ENCODE results near the gene CASK. TPM values are rescaled to one million over a fixed set of nuclear protein-coding genes. Genes with fewer than 3 reads are reported as not detected.

Gene CASK
- total RNA-seq, 1 experiment from 2014 or later, result 8.2 TPM

DNA sequence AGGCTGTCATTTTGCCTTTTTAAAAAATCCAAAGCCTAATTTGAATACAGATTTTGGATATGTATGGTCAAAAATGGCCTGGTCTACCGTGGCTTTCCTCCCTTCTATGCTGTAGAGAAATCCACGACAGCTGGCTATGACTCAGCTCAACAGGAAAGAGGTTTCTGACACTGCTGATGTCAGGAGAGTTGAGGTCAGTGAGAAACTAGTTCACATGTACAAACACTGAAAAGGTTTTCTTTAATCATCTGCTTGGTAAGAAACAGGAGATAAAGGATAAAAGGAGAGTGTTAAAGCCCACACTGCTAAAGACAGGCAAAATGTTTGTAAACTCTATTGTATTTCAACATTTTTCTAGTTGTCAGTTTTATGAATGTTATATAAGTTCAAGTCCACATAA lies 362.3 kb downstream of the CASK start:
- no peak for DNase-seq (ENCODE audit: low spot score)

DNA sequence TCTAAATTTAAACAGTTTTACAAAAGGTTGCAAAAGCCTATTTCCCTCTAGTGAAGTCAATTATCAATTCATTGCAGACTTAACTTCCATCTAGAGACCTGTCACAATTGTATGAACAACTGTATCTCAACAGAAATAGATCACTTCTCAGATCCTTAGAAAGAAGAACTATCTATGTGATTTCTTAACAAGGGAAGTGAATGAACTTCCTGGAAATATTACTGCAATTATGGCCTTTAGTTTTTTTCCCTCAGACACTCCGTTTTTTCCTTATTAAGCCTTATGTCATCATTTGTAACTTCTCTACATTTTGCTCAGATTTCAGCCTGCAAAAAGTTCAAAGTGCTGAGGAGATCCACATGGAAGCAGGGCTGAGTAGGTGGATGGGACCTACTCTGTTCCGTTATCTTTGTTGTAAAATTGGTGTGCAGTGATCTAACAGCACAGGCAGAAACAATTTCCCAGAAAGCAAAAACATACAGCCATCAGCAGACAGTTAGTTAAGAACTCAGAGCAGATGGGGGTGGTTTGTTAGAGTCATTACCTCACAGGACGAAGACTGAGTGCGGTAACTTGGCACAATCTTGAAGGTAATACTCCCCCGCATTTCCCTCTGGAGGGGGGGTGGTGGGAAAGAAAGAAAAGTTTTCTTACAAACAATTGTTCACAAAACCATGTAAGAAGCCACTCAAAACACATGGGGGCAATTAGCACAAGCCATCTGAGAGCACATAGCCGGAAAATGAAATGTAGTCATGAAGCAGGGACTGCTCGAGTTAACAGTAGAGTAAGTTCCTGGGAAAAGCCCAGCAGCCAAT lies 363.9 kb downstream of the CASK start:
- no peak for DNase-seq (ENCODE audit: low spot score)

DNA sequence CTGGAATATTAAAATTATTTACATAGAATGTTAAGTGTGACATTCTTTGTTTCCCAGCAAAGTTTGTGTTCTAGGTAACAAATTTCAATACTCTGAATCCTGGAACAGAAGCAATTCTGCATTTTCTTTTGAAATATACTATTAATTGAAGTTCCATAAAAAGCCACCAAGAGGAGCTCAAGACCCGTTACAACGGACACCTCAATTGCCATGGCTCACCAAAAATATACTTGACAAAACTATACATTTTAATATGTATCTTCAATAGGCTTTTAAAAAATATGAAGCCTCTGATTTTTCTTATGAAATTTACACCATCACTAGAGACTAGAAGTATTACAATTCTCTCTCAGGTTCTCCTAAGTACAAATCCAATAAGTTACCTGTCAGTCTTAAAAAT lies 364.8 kb downstream of the CASK start:
- DNase-seq (ENCODE audit: low spot score), result peak; percentile 16

DNA sequence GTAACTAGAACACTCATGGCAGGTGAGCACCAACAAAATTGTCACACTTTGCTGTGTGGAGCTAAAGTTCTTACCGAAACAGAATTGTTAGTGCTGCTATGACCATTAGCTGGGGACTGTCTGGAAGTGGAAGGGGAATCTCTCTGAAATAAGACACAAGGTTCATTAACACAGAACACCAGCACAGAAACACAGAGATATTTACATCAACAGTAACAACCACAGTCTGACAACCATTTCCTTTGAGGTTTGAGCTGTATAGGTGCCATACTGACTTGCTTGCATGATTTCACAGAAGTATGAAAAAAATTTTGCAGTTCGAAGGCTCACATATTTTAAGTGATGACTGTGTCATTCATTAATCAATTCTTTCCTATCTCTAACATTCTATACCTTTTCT lies 366.4 kb downstream of the CASK start:
- no peak for DNase-seq (ENCODE audit: low spot score)

GRCh38 chrX:41553688-41554087 lies 369.7 kb downstream of the CASK start:
- no peak for DNase-seq (ENCODE audit: low spot score)

GRCh38 chrX:41548411-41548810 lies 374.9 kb downstream of the CASK start:
- no peak for DNase-seq (ENCODE audit: low spot score)

- DNase-seq (ENCODE audit: low spot score), result no peak
These were observed 379.7 kb downstream of the CASK start for GRCh38 chrX:41543668-41544067.

- DNase-seq (ENCODE audit: low spot score), result no peak
These were observed 380.3 kb downstream of the CASK start for GRCh38 chrX:41543025-41543424.

DNA sequence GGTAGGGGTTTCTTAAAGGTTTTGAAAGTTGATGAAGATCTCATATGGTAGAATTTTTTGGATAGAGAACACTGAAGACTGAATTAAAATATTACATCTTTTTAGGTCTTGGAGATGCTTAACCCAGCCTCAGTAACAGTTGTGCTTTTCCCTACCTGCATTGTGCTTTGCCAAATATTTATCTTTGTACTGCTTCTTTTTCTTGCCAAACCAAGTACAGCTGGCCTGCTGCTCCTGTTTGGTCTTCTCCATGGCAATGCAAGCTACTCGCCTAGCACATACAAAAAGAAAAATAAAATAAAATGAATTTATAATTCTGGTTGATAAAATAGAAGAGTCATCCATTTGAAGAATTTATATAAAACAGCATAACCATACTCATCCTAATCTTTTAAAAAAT lies 380.8 kb downstream of the CASK start:
- DNase-seq (ENCODE audit: low spot score), result no peak

DNA sequence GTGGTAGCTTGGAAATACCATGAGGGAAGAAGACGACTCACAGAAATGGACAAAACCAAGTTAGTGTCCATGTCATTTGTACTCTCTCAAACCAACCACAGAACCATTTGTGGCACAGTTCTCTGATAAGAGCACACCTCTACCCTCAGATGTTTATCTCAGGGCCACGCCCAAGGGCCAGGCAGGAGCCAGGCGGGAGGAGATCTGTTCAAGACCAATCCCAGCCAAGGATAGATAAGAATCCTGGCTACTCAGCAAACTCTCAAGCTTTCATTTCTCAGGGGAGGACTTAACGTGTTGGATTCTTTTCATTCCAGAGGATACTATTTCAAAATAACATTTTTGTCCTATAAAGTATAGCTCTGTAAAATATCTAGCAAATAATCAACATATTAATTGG lies 381.2 kb downstream of the CASK start:
- no peak for DNase-seq (ENCODE audit: low spot score)

- no peak for DNase-seq (ENCODE audit: low spot score)
These were observed 382.0 kb downstream of the CASK start for GRCh38 chrX:41541386-41541785.

DNA sequence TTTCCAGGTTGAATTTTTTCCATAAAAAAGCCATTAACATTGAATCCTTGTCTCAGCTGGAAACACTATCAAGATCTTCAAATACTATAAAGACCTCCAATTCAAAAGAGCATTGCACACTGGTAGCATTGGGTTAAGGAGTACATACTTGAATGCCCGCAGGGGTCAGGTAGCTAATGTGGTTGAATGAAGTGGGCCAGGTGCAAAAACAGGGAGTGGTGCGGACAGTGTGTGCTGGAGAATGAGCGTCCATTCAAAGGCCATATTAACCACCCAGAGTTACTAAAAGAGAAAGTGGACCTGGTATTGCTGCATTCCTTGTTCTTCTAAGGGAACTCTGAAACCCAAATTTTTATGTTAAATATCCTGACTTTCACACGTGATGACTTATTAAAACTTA lies 384.6 kb downstream of the CASK start:
- no peak for DNase-seq (ENCODE audit: low spot score)

DNA sequence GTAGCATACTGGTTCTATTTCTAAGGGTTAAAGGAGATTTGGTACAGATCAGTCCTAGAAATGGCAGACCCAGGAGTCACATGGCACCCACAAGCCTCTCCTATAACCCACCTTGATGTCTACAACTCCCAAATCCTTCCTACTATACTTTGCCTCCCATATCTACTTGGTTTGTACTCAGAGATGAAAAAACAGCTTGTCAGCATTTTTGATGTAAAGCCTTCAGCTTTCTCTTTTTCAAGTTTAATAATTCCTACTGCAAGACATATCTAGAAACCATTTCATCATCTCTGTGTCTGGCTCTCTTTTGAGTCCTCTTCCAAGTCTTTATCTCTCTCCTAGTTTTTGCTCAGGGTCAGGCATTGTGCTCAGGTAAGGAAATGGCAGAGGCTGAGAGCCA lies 393.3 kb downstream of the CASK start:
- no peak for DNase-seq (ENCODE audit: low spot score)

- DNase-seq (ENCODE audit: low spot score), result no peak
These were observed 394.1 kb downstream of the CASK start for GRCh38 chrX:41529221-41529620.

- no peak for DNase-seq (ENCODE audit: low spot score)
These were observed 394.6 kb downstream of the CASK start for GRCh38 chrX:41528784-41529183.

- no peak for DNase-seq (ENCODE audit: low spot score)
These were observed 396.4 kb downstream of the CASK start for GRCh38 chrX:41526925-41527324.

DNA sequence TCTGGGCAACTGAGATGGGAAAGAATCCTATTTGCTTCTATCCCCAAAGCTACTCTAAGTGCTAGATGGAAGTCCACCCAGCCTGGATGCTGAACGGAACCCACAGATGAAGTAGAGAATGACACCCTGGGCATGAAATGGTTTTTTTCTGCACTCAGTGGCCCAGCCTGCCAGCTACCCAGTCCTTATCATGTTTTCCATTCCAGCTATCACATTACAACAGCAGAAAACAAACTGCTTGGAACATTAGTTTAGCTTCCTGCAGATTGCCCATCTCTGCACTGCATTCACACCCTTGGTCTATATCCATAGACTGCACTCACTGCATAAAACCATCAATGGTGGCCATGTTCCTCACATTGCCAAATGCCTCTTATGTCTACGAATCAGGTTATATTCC lies 397.1 kb downstream of the CASK start:
- no peak for DNase-seq (ENCODE audit: low spot score)

DNA sequence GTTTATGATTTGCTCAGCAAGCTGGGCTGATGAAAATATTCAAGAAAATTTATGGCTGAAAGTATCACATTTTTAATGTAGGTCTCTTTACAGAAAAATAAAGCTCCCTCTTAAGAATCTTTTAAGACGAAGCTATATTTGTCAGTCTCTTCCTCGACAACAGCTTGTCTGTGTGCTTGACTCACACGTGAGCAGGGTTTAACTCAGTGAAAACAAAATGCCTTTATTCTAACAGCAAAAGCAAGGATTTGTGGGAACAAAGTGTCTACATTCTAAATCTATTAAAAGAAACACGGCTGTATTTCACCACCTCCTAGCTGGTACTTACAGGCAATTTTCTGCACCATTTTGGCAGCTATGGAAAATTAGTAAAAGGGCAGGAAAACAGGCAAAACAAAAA lies 400.7 kb downstream of the CASK start:
- DNase-seq (ENCODE audit: low spot score), result no peak

DNA sequence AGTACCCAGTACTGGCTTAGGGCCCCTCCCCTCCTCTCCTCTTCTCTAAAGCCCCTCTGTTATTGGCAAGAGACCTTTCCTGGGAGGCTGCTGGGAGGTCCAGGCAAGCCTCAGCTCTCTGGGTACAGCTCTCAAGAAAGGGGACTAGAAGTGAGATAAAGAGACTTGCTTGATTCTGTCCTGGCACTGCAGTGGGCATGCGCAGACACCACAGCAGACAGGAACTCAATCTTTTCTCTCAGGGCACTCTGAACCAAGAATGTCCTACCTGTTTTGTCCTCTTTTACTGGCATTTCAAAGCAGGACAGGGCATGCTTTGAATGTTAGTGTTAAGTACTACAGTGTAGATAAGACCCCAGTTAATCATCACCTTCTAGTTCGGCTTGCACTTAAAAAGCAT lies 401.3 kb downstream of the CASK start:
- no peak for DNase-seq (ENCODE audit: low spot score)

DNA sequence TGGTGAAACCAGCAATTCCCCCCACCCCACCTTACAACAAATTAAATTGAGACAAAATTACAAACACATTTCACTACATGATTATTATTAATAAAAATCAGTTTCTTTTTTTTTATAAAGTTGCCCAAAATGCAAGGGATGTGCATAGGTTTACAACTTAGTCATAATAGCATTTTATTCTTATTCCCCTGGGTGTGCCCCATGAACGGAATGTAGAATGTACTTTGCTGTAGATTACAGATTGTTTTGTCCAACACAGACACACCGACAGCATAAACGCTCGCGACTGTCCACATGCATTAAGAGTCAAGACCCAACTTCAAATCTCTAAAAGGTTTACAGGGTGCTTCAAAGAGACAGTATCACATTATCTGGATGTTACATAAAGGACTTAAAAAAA lies 403.9 kb downstream of the CASK start:
- no peak for DNase-seq (ENCODE audit: low spot score)

- DNase-seq (ENCODE audit: low spot score), result no peak
These were observed 404.5 kb downstream of the CASK start for GRCh38 chrX:41518841-41519220.

- DNase-seq (ENCODE audit: low spot score), result no peak
These were observed 405.1 kb downstream of the CASK start for GRCh38 chrX:41518127-41518840.

Measured in HT-29 (cell line).